Mesendoderm (in vitro differentiated cells): ENCODE measurements around the gene MIA.

Experiments
- DNase-seq: peaks from one replicate; pipeline ENCODE4 v3.0.0; 2013
- H2AK5ac ChIP-seq: 2 replicates; pipeline ENCODE4 v1.6.1; 2013; ENCODE audit warnings: low read length, inconsistent platforms
- H2BK120ac ChIP-seq: 2 replicates; pipeline ENCODE4 v1.6.1; 2013; ENCODE audit warnings: low read depth, mild to moderate bottlenecking, low read length, moderate library complexity, mixed read lengths
- H2BK15ac ChIP-seq: replicated peaks from 2 replicates; pipeline ENCODE4 v1.6.1; 2013; ENCODE audit warnings: low read depth, mild to moderate bottlenecking, moderate library complexity
- H2BK5ac ChIP-seq: 2 replicates; pipeline ENCODE4 v1.6.1; 2013; ENCODE audit warnings: low read length, inconsistent platforms
- H3K18ac ChIP-seq: 2 replicates; pipeline ENCODE4 v1.6.1; 2013; ENCODE audit warnings: mild to moderate bottlenecking, low read length, mixed read lengths
- H3K23ac ChIP-seq: one replicate; pipeline ENCODE4 v1.6.1; 2013; ENCODE audit warnings: low read length
- H3K27ac ChIP-seq: 2 replicates; pipeline ENCODE4 v1.5.1; 2013; ENCODE audit warnings: low read depth, mild to moderate bottlenecking, inconsistent platforms, low read length, moderate library complexity
- H3K27me3 ChIP-seq: 2 replicates; pipeline ENCODE4 v1.6.1; 2013; ENCODE audit warnings: low read length, control low read depth, mild to moderate bottlenecking, inconsistent platforms; ENCODE audit not compliant: insufficient read depth, poor library complexity
- H3K36me3 ChIP-seq: 2 replicates; pipeline ENCODE4 v1.6.1; 2013; ENCODE audit warnings: low read length, inconsistent platforms; ENCODE audit not compliant: control insufficient read depth, insufficient read depth
- H3K4ac ChIP-seq: one replicate; pipeline ENCODE4 v1.6.1; 2013; ENCODE audit warnings: low read depth, mild to moderate bottlenecking, low read length, moderate library complexity
- H3K4me1 ChIP-seq: 2 replicates; pipeline ENCODE4 v1.6.1; 2013; ENCODE audit warnings: low read depth, low read length, inconsistent platforms; ENCODE audit not compliant: control insufficient read depth
- H3K4me2 ChIP-seq: 2 replicates; pipeline ENCODE4 v1.6.1; 2013; ENCODE audit warnings: low read length
- H3K4me3 ChIP-seq: 2 replicates; pipeline ENCODE4 v1.5.1; 2013; ENCODE audit warnings: mild to moderate bottlenecking, low read length
- H3K56ac ChIP-seq: one replicate; pipeline ENCODE4 v1.6.1; 2013; ENCODE audit warnings: low read length
- H3K79me1 ChIP-seq: 2 replicates; pipeline ENCODE4 v1.6.1; 2013; ENCODE audit warnings: low read length, inconsistent platforms
- H3K79me2 ChIP-seq: 2 replicates; pipeline ENCODE4 v1.6.1; 2013; ENCODE audit warnings: mild to moderate bottlenecking, low read length; ENCODE audit not compliant: control insufficient read depth, insufficient read depth
- H3K9ac ChIP-seq: 2 replicates; pipeline ENCODE4 v1.6.1; 2013; ENCODE audit warnings: low read length, inconsistent platforms
- H4K5ac ChIP-seq: one replicate; pipeline ENCODE4 v1.6.1; 2013; ENCODE audit warnings: low read length
- H4K8ac ChIP-seq: one replicate; pipeline ENCODE4 v1.6.1; 2013; ENCODE audit warnings: low read depth, mild to moderate bottlenecking, control low read depth, low read length, moderate library complexity
- WGBS: extraction: QIAGEN DNeasy Blood & Tissue Kit; methylation state at CpG from one replicate; pipeline ENCODE4 v1.1.7; 2013; ENCODE audit warnings: low lambda C conversion rate, missing lambda C conversion rate; ENCODE audit not compliant: insufficient coverage; ENCODE audit errors: extremely low coverage; 5-methylcytosine and 5-hydroxymethylcytosine counted together

MIA gene

DNA sequence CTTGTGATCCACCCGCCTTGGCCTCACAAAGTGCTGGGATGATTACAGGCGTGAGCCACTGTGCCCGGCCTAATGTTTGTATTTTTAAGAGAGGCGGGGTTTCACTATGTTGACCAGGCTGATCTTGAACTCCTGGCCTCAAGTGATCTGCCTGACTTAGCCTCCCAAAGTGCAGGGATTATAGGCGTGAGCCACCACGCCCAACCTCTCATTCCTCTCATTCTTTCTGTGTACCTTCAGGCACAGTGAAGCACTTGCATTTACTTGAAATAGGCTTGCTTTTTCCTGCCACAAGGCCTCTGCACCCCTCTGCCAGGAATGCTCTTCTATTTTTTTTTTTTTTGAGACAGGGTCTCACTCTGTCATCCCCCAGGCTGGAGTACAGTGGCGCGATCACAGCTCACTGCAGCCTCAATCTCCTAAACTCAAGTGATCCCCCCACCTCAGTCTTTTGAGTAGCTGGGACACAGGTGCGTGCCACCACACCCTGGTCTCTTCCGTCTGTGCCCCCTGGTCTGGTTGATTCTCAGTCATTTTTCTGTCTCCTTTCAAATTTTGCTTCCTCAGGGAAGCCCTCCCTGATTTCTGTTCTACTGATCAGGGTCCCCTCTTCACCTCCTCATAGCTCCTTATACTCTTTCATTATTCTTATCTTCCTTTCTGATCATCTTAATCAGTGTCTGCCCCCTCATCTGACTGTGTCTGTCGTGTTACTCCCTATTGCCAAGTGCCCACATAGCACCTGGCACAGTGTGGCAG is 40.1 kb upstream of the MIA start:
- no peaks in the 10 kb centered on the region for H3K4me1 ChIP-seq
- peaks cover 7% of the 10 kb centered on the region for H3K36me3 ChIP-seq
- H4K5ac ChIP-seq, result no peak overlapping the region
- no peak overlapping the region for H3K18ac ChIP-seq
- no peak overlapping the region for H2BK15ac ChIP-seq
- H3K9ac ChIP-seq, result no peak overlapping the region
- H2BK120ac ChIP-seq, result no peak overlapping the region
- no peaks in the 10 kb centered on the region for H3K27me3 ChIP-seq
- no peaks in the 10 kb centered on the region for H3K79me1 ChIP-seq
- no CpG with 5 or more reads among the region's 11 CpGs for WGBS
- H3K79me2 ChIP-seq, result no peaks in the 10 kb centered on the region
- no peak for DNase-seq
- H3K27ac ChIP-seq, result no peak overlapping the region
- H4K8ac ChIP-seq, result no peak overlapping the region
- no peak overlapping the region for H3K23ac ChIP-seq
- H3K56ac ChIP-seq, result no peak overlapping the region
- H3K4me2 ChIP-seq, result no peak overlapping the region
- H3K4ac ChIP-seq, result no peak overlapping the region
- H3K4me3 ChIP-seq, result no peak overlapping the region
- no peak overlapping the region for H2BK5ac ChIP-seq
- H2AK5ac ChIP-seq, result no peak overlapping the region

DNA sequence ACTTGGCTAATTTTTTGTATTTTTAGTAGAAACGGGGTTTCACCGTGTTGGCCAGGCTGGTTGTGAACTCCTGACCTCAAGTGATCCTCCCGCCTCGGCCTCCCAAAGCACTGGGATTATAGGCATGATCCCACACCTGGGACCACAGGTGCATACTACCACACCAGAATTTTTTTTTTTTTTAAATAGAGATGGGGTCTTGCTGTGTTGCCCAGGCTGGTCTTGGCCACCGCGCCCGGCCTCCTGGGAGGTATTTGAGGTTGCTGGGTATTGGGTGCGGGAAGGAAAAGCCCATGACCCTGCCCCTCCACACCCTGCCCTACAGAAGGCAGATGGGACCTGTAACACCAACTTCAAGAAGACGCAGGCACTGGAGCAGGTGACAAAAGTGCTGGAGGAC is 38.7 kb upstream of the MIA start:
- no peak overlapping the region for H3K23ac ChIP-seq
- no peak overlapping the region for H2BK15ac ChIP-seq
- no peak overlapping the region for H3K4me2 ChIP-seq
- H3K27me3 ChIP-seq, result no peaks in the 10 kb centered on the region
- H3K18ac ChIP-seq, result no peak overlapping the region
- H3K79me1 ChIP-seq, result no peaks in the 10 kb centered on the region
- no peak overlapping the region for H3K4me3 ChIP-seq
- no CpG with 5 or more reads among the region's 9 CpGs for WGBS
- no peak overlapping the region for H3K4ac ChIP-seq
- no peak overlapping the region for H2AK5ac ChIP-seq
- no peaks in the 10 kb centered on the region for H3K4me1 ChIP-seq
- peaks cover 7% of the 10 kb centered on the region for H3K36me3 ChIP-seq
- H3K27ac ChIP-seq, result no peak overlapping the region
- no peak overlapping the region for H3K9ac ChIP-seq
- no peak for DNase-seq
- H4K8ac ChIP-seq, result no peak overlapping the region
- no peak overlapping the region for H3K56ac ChIP-seq
- no peak overlapping the region for H4K5ac ChIP-seq
- H3K79me2 ChIP-seq, result no peaks in the 10 kb centered on the region
- H2BK5ac ChIP-seq, result no peak overlapping the region
- no peak overlapping the region for H2BK120ac ChIP-seq

DNA sequence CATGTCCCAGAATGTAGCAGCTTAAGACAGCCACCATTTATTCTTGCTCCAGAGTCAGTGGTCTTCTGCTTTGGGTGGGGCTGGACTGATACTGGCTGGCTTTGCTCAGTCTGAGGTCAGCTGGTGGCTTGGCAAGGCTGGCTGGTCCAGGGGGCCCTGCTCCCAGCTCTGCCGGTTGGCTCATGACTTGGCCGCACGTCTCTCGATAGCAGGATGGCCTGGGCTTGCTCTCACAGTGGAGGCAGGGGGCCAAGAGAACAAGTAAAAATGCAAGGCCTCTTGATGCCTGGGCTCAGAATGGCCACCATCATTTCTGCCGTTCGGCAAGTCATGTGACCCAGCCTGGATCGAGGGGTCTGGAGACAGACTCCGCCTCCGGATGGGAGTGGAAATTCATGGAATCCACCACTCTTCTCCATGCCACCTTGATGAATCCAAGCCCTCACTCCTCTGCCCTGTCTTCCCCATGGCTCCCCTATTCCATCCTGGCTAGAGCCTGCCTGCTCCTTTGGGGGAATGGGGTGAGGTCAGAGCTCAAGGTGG is 38.1 kb upstream of the MIA start:
- Histone ChIP-seq H3K4ac (no peak overlapping the region), H3K27me3 (no peaks in the 10 kb centered on the region), H2AK5ac (no peak overlapping the region), H4K5ac (no peak overlapping the region), H3K18ac (no peak overlapping the region), H3K23ac (no peak overlapping the region), H4K8ac (no peak overlapping the region), H2BK120ac (no peak overlapping the region), H3K27ac (no peak overlapping the region), H3K9ac (no peak overlapping the region), H3K56ac (no peak overlapping the region), H2BK15ac (no peak overlapping the region), H3K79me2 (no peaks in the 10 kb centered on the region), H3K4me2 (no peak overlapping the region), H3K4me3 (no peak overlapping the region), H3K36me3 (peaks cover 7% of the 10 kb centered on the region), H2BK5ac (no peak overlapping the region), H3K4me1 (no peaks in the 10 kb centered on the region), H3K79me1 (no peaks in the 10 kb centered on the region)
- no peak for DNase-seq
- WGBS, result no CpG with 5 or more reads among the region's 9 CpGs

DNA sequence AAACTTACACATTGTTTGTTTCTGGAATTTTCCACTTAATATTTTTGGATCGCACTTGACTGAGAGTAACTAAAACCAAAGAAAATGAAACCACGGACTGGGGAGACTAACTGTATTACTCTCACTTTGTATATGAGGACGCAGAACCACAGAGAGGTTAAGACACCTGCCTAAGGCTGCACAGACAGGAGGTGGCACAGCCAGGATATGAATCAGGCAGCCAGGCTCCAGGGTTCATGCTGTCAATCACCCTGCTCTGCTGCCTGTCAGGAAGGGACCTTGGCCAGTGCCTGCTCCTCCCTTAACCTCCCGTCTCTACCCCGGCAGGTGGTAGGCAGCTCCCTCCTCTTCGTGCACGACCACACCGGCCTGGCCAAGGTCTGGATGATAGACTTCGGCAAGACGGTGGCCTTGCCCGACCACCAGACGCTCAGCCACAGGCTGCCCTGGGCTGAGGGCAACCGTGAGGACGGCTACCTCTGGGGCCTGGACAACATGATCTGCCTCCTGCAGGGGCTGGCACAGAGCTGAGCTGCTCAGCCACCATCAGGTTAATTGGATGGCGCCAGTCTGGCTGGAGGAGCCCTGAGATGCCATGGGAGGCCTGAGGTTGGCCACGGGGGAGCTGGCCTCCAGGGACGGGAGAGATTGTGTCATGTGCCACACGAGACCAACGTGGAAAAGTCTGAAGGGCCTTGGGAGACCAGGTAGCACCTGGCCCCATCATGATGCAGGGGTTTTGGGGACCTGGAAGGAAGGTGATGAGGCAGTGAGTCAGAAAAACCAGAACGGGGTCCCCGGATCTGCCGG is 36.1 kb upstream of the MIA start:
- peaks cover 4% of the 10 kb centered on the region for H3K36me3 ChIP-seq
- H3K23ac ChIP-seq, result no peak overlapping the region
- no peaks in the 10 kb centered on the region for H3K79me2 ChIP-seq
- no CpG with 5 or more reads among the region's 22 CpGs for WGBS
- no peak overlapping the region for H3K4ac ChIP-seq
- no peak overlapping the region for H2BK120ac ChIP-seq
- H2BK15ac ChIP-seq, result no peak overlapping the region
- no peaks in the 10 kb centered on the region for H3K79me1 ChIP-seq
- no peaks in the 10 kb centered on the region for H3K27me3 ChIP-seq
- H4K5ac ChIP-seq, result no peak overlapping the region
- H3K4me2 ChIP-seq, result no peak overlapping the region
- no peak overlapping the region for H3K18ac ChIP-seq
- H2AK5ac ChIP-seq, result no peak overlapping the region
- H3K4me3 ChIP-seq, result no peak overlapping the region
- no peak overlapping the region for H2BK5ac ChIP-seq
- H3K9ac ChIP-seq, result no peak overlapping the region
- H3K4me1 ChIP-seq, result no peaks in the 10 kb centered on the region
- H3K27ac ChIP-seq, result no peak overlapping the region
- no peak for DNase-seq
- no peak overlapping the region for H4K8ac ChIP-seq
- H3K56ac ChIP-seq, result no peak overlapping the region

DNA sequence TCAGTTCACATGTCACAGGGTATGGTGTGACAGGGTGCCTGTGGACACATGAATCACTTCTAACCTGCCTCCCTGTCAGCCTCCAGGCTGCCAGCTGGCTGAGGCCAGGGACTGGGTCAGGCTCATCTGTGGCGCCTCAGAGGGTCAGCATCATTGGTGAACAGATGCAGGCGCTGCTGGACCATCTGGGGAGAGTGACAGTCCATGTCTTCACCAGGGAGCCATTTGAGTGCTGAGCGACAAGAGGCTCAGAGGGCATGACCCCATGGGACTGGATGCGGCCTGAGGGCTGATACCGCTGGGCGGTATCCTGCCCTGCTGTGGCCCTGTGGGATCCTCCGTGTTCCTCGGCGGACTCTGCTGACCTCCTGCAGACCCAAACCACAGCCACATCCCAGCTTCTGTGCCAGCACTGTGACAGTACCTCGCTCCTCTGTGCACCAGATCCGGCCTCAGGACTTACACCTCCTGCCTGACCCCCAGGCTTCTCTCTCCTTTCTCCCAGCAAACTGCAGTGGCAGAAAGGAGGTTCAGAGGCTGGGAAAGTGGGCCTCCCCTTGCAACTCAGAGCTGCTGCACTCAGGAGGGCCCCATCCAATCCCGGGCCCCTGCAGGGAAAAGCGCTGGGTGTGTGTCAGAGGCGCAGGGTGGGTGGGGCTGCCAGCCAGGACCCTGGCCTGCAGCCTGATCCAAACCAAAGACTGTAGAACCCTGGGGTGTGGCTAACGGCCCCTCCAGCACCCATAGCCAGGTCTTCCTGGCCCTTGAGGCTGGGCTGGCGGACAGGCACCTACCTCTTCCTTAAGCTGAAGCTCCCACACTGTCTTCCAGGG is 35.2 kb upstream of the MIA start:
- no peak for DNase-seq
- no peak overlapping the region for H3K27ac ChIP-seq
- peaks cover 4% of the 10 kb centered on the region for H3K36me3 ChIP-seq
- H2AK5ac ChIP-seq, result no peak overlapping the region
- H2BK120ac ChIP-seq, result no peak overlapping the region
- H4K5ac ChIP-seq, result no peak overlapping the region
- H2BK5ac ChIP-seq, result no peak overlapping the region
- no CpG with 5 or more reads among the region's 16 CpGs for WGBS
- no peak overlapping the region for H3K56ac ChIP-seq
- H3K4ac ChIP-seq, result no peak overlapping the region
- H3K4me1 ChIP-seq, result peaks cover 3% of the 10 kb centered on the region
- no peak overlapping the region for H3K4me2 ChIP-seq
- H4K8ac ChIP-seq, result no peak overlapping the region
- no peak overlapping the region for H3K4me3 ChIP-seq
- H3K27me3 ChIP-seq, result no peaks in the 10 kb centered on the region
- H3K23ac ChIP-seq, result no peak overlapping the region
- H3K18ac ChIP-seq, result no peak overlapping the region
- H3K79me2 ChIP-seq, result no peaks in the 10 kb centered on the region
- no peaks in the 10 kb centered on the region for H3K79me1 ChIP-seq
- H3K9ac ChIP-seq, result no peak overlapping the region
- H2BK15ac ChIP-seq, result no peak overlapping the region
